GM23338 (cell line): ENCODE results near the gene BUB1. TPM values are rescaled to one million over a fixed set of nuclear protein-coding genes. Genes with fewer than 3 reads are reported as not detected.

Experiments used
- ATAC-seq: fragments of 200-7000 bp; cut with Tn5 transposase; 3 replicates; pipeline ENCODE4 v1.9.1; 2020
- DNase-seq: peaks from one replicate; pipeline ENCODE4 v3.0.0-alpha.2; 2015; ENCODE audit warnings: low spot score
- H2AFZ ChIP-seq: fragments of 200-600 bp; sonication (generic); 2 replicates; pipeline ENCODE4 v1.8.0; 2016; ENCODE audit warnings: antibody characterized with exemption, mild to moderate bottlenecking, moderate library complexity
- H3F3A ChIP-seq: fragments of 200-600 bp; sonication (generic); replicated peaks from 2 replicates; pipeline ENCODE4 v1.8.0; 2017; ENCODE audit warnings: antibody characterized with exemption, mixed run types, low read depth
- H3K27ac ChIP-seq: fragments of 200-600 bp; sonication (generic); 2 replicates; pipeline ENCODE4 v1.6.1; 2016; ENCODE audit warnings: low read depth
- H3K27me3 ChIP-seq: fragments of 200-600 bp; sonication (generic); 2 replicates; pipeline ENCODE4 v1.8.0; 2016; ENCODE audit warnings: mild to moderate bottlenecking, mixed run types, moderate library complexity; ENCODE audit not compliant: insufficient read depth
- H3K36me3 ChIP-seq: fragments of 200-600 bp; sonication (generic); 2 replicates; pipeline ENCODE4 v1.8.0; 2016; ENCODE audit warnings: mild to moderate bottlenecking; ENCODE audit not compliant: insufficient read depth
- H3K4me1 ChIP-seq: fragments of 200-600 bp; sonication (generic); 2 replicates; pipeline ENCODE4 v1.8.0; 2016; ENCODE audit warnings: mild to moderate bottlenecking, moderate library complexity; ENCODE audit not compliant: insufficient read depth
- H3K4me2 ChIP-seq: fragments of 200-600 bp; sonication (generic); 2 replicates; pipeline ENCODE4 v1.7.1; 2017; ENCODE audit warnings: mixed run types
- H3K4me3 ChIP-seq: fragments of 200-600 bp; sonication (generic); 2 replicates; pipeline ENCODE4 v1.6.1; 2016; ENCODE audit warnings: mixed run types
- H3K79me2 ChIP-seq: fragments of 200-600 bp; sonication (generic); replicated peaks from 2 replicates; pipeline ENCODE4 v1.8.0; 2017; ENCODE audit warnings: mild to moderate bottlenecking; ENCODE audit not compliant: insufficient read depth
- H3K9me2 ChIP-seq: fragments of 200-600 bp; sonication (generic); 2 replicates; pipeline ENCODE4 v1.8.0; 2017; ENCODE audit not compliant: insufficient read depth
- H4K20me1 ChIP-seq: fragments of 200-600 bp; sonication (generic); replicated peaks from 2 replicates; pipeline ENCODE4 v1.8.0; 2017; ENCODE audit warnings: mild to moderate bottlenecking; ENCODE audit not compliant: insufficient read depth
- H3K27ac Mint-ChIP-seq: 2 replicates; pipeline ENCODE4 v1.8.0; 2020; ENCODE audit warnings: inconsistent platforms, mild to moderate bottlenecking, moderate library complexity, mixed read lengths
- H3K27me3 Mint-ChIP-seq: 3 replicates; pipeline ENCODE4 v1.8.0; 2022; ENCODE audit warnings: low read depth, mild to moderate bottlenecking, moderate library complexity, mixed read lengths, inconsistent platforms; ENCODE audit not compliant: insufficient read depth, poor library complexity
- H3K36me3 Mint-ChIP-seq: 3 replicates; pipeline ENCODE4 v1.8.0; 2021; ENCODE audit warnings: low read depth, mild to moderate bottlenecking, inconsistent platforms, moderate library complexity, mixed read lengths
- H3K4me1 Mint-ChIP-seq: 3 replicates; pipeline ENCODE4 v1.8.0; 2020; ENCODE audit warnings: mild to moderate bottlenecking, inconsistent platforms, mixed read lengths
- H3K4me3 Mint-ChIP-seq: 3 replicates; pipeline ENCODE4 v1.8.0; 2021; ENCODE audit warnings: moderate library complexity, mild to moderate bottlenecking, inconsistent platforms, mixed read lengths
- H3K9me3 Mint-ChIP-seq: 3 replicates; pipeline ENCODE4 v1.8.0; 2020; ENCODE audit warnings: moderate library complexity, mild to moderate bottlenecking, inconsistent platforms, mixed read lengths
- EZH2 ChIP-seq: fragments of 200-600 bp; sonication (generic); IDR thresholded peaks from one replicate; pipeline ENCODE4 v1.8.0; 2017; ENCODE audit warnings: antibody characterized with exemption, mild to moderate bottlenecking, low read depth; ENCODE audit not compliant: unreplicated experiment
- POLR2AphosphoS5 ChIP-seq: IDR thresholded peaks from 2 replicates; pipeline ENCODE4 v1.6.1; 2016; ENCODE audit warnings: antibody characterized with exemption, low read depth
- ZNF331 ChIP-seq: fragments of 250-450 bp; sonication (Bioruptor Pico); IDR thresholded peaks from 2 replicates; pipeline ENCODE4 v1.5.0; 2020; ENCODE audit warnings: low read depth, mild to moderate bottlenecking, moderate library complexity
- ZNF462 ChIP-seq: fragments of 250-450 bp; sonication (Bioruptor Pico); IDR thresholded peaks from 2 replicates; pipeline ENCODE4 v1.5.0; 2020; ENCODE audit warnings: mild to moderate bottlenecking, moderate library complexity
- polyA plus RNA-seq: library from polyadenylated mRNA; unstranded; fragments of >200 nt; fragmentation: Nextera tagmentation; extraction: Ambion mirVana; gene quantifications from 2 replicates; pipeline ENCODE4 v1.2.1, GENCODE V29; 2016
- total RNA-seq: library from RNA; depleted of rRNA; stranded (reverse); fragments of >200 nt; shearing (Covaris generic); gene quantifications from 2 replicates; pipeline ENCODE4 v1.2.3, GENCODE V29; 2014
- TF ChIP-seq, protein P1 (sequence below): IDR thresholded peaks from one replicate; pipeline ENCODE4 v1.6.1; 2018; ENCODE audit warnings: antibody characterized with exemption; ENCODE audit not compliant: unreplicated experiment
- TF ChIP-seq, protein P2 (sequence below), 2 experiments: fragments of 200-600 bp in 1 of 2; sonication (generic) in 1 of 2; conservative IDR thresholded peaks; 2 replicates each; pipeline versions ENCODE4 v1.5.1 to v1.6.1; 2016 to 2017; ENCODE audit warnings: antibody characterized with exemption in 2 of 2, low read depth in 2 of 2, mild to moderate bottlenecking in 2 of 2, moderate library complexity in 1 of 2

The BUB1 gene
- total and polyA plus RNA-seq, 2 experiments from 2014 or later = 59.4 to 184 TPM

DNA sequence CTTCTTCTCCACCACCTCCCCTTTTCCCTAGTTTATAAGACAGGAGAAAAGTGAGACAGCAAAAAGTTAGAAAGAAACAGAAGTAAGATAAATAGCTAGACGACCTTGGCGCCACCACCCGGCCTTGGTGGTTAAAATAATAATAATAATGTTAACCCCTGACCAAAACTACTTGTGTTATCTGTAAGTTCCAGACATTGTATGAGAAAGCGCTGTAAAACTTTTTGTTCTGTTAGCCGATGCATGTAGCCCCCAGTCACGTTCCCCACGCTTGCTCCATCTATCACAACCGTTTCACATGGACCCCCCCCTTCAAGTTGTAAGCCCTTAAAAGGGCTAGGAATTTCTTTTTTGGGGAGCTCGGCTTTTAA is 1.5 kb upstream of the BUB1 start:
- ATAC-seq = no peak
- Histone ChIP-seq H3K4me2 (peak overlapping the region; percentile 95), H3K4me3 (peak overlapping the region; percentile 68; the same call in 1 of the 2 replicates), H3K27ac (no peak overlapping the region), H4K20me1 (peaks cover 11% of the 10 kb centered on the region; the same call in 1 of the 2 replicates), H3K9me2 (no peaks in the 10 kb centered on the region), H3K79me2 (peaks cover 34% of the 10 kb centered on the region), H3K36me3 (0 out of 2 replicates have a peak, but pooled peaks cover under 1% of the 10 kb centered on the region), H3F3A (no peaks in the 10 kb centered on the region), H2AFZ (no peak overlapping the region), H3K4me1 (peaks cover 37% of the 10 kb centered on the region), H3K27me3 (peaks cover 9% of the 10 kb centered on the region)
- H3K4me3 Mint-ChIP-seq = peak overlapping the region; percentile 92; the same call in 2 of the 3 replicates
- H3K27me3 Mint-ChIP-seq = peaks cover 20% of the 10 kb centered on the region
- H3K9me3 Mint-ChIP-seq = peaks cover 20% of the 10 kb centered on the region; the same call in 2 of the 3 replicates
- peaks cover 48% of the 10 kb centered on the region for H3K4me1 Mint-ChIP-seq
- no peak for DNase-seq
- no peak overlapping the region for H3K27ac Mint-ChIP-seq
- TF ChIP-seq, protein P1, sequence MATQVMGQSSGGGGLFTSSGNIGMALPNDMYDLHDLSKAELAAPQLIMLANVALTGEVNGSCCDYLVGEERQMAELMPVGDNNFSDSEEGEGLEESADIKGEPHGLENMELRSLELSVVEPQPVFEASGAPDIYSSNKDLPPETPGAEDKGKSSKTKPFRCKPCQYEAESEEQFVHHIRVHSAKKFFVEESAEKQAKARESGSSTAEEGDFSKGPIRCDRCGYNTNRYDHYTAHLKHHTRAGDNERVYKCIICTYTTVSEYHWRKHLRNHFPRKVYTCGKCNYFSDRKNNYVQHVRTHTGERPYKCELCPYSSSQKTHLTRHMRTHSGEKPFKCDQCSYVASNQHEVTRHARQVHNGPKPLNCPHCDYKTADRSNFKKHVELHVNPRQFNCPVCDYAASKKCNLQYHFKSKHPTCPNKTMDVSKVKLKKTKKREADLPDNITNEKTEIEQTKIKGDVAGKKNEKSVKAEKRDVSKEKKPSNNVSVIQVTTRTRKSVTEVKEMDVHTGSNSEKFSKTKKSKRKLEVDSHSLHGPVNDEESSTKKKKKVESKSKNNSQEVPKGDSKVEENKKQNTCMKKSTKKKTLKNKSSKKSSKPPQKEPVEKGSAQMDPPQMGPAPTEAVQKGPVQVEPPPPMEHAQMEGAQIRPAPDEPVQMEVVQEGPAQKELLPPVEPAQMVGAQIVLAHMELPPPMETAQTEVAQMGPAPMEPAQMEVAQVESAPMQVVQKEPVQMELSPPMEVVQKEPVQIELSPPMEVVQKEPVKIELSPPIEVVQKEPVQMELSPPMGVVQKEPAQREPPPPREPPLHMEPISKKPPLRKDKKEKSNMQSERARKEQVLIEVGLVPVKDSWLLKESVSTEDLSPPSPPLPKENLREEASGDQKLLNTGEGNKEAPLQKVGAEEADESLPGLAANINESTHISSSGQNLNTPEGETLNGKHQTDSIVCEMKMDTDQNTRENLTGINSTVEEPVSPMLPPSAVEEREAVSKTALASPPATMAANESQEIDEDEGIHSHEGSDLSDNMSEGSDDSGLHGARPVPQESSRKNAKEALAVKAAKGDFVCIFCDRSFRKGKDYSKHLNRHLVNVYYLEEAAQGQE = no peak
- no peak for TF ChIP-seq EZH2
- no peak for TF ChIP-seq ZNF331 (CRISPR knock-in tag)
- no peak for TF ChIP-seq POLR2AphosphoS5
- TF ChIP-seq, protein P2, sequence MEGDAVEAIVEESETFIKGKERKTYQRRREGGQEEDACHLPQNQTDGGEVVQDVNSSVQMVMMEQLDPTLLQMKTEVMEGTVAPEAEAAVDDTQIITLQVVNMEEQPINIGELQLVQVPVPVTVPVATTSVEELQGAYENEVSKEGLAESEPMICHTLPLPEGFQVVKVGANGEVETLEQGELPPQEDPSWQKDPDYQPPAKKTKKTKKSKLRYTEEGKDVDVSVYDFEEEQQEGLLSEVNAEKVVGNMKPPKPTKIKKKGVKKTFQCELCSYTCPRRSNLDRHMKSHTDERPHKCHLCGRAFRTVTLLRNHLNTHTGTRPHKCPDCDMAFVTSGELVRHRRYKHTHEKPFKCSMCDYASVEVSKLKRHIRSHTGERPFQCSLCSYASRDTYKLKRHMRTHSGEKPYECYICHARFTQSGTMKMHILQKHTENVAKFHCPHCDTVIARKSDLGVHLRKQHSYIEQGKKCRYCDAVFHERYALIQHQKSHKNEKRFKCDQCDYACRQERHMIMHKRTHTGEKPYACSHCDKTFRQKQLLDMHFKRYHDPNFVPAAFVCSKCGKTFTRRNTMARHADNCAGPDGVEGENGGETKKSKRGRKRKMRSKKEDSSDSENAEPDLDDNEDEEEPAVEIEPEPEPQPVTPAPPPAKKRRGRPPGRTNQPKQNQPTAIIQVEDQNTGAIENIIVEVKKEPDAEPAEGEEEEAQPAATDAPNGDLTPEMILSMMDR (conservative IDR thresholded peaks at IDR 0.05; ENCODE audit: low read depth in 2 of 2) = peak; percentile 19 to 26; a peak in 2 of 4 replicates
- TF ChIP-seq ZNF462 (CRISPR knock-in tag) = no peak
- peaks cover 29% of the 10 kb centered on the region for H3K36me3 Mint-ChIP-seq
